H9 (cell line): ENCODE results near the gene KCNN3. TPM values are rescaled to one million over a fixed set of nuclear protein-coding genes. Genes with fewer than 3 reads are reported as not detected.

Experiments used
- DNase-seq: peaks from one replicate; pipeline ENCODE4 v3.0.0-alpha.2; 2017
- H2AFZ ChIP-seq: one replicate; pipeline ENCODE4 v1.6.1; 2013; ENCODE audit warnings: mild to moderate bottlenecking, low read length, control low read depth, moderate library complexity
- H2AK5ac ChIP-seq: 2 replicates; pipeline ENCODE4 v1.6.1; 2013; ENCODE audit warnings: low read length, control low read depth, mixed read lengths; ENCODE audit not compliant: insufficient read length
- H2BK120ac ChIP-seq: one replicate; pipeline ENCODE4 v1.6.1; 2013; ENCODE audit warnings: low read depth, mild to moderate bottlenecking, low read length, control low read depth, inconsistent platforms; ENCODE audit not compliant: poor library complexity, severe bottlenecking
- H2BK12ac ChIP-seq: 2 replicates; pipeline ENCODE4 v1.6.1; 2013; ENCODE audit warnings: low read length, control low read depth, mixed read lengths, low read depth; ENCODE audit not compliant: insufficient read length
- H2BK15ac ChIP-seq: 2 replicates; pipeline ENCODE4 v1.6.1; 2013; ENCODE audit warnings: low read depth, low read length, control low read depth
- H2BK20ac ChIP-seq: one replicate; pipeline ENCODE4 v1.6.1; 2013; ENCODE audit warnings: low read depth, mild to moderate bottlenecking, low read length, control low read depth, inconsistent platforms; ENCODE audit not compliant: poor library complexity, severe bottlenecking
- H2BK5ac ChIP-seq: 2 replicates; pipeline ENCODE4 v1.6.1; 2013; ENCODE audit warnings: low read length, control low read depth, mixed read lengths; ENCODE audit not compliant: insufficient read length
- H3K14ac ChIP-seq: 2 replicates; pipeline ENCODE4 v1.6.1; 2013; ENCODE audit warnings: low read length, control low read depth; ENCODE audit not compliant: insufficient read depth
- H3K18ac ChIP-seq: 2 replicates; pipeline ENCODE4 v1.6.1; 2013; ENCODE audit warnings: low read depth, mild to moderate bottlenecking, mixed read lengths, low read length, control low read depth; ENCODE audit not compliant: insufficient read length
- H3K23ac ChIP-seq: 2 replicates; pipeline ENCODE4 v1.6.1; 2013; ENCODE audit warnings: low read length, control low read depth, mixed read lengths, low read depth; ENCODE audit not compliant: insufficient read length
- H3K23me2 ChIP-seq: 2 replicates; pipeline ENCODE4 v1.6.1; 2013; ENCODE audit warnings: low read depth, mild to moderate bottlenecking, mixed read lengths, low read length, control low read depth; ENCODE audit not compliant: insufficient read length, poor library complexity, severe bottlenecking
- H3K27ac ChIP-seq: 2 replicates; pipeline ENCODE4 v1.5.1; 2013; ENCODE audit warnings: low read length, control low read depth, mixed read lengths, low read depth; ENCODE audit not compliant: insufficient read length
- H3K27me3 ChIP-seq: 2 replicates; pipeline ENCODE4 v1.6.1; 2013; ENCODE audit warnings: low read length, control low read depth, inconsistent platforms; ENCODE audit not compliant: insufficient read depth
- H3K4ac ChIP-seq: 2 replicates; pipeline ENCODE4 v1.6.1; 2013; ENCODE audit warnings: low read depth, mild to moderate bottlenecking, control low read depth, inconsistent platforms, low read length, moderate library complexity
- H3K4me1 ChIP-seq: 2 replicates; pipeline ENCODE4 v1.6.1; 2013; ENCODE audit warnings: low read length, control low read depth, inconsistent platforms; ENCODE audit not compliant: insufficient read depth
- H3K4me2 ChIP-seq: 2 replicates; pipeline ENCODE4 v1.6.1; 2013; ENCODE audit warnings: low read length, control low read depth, mixed read lengths; ENCODE audit not compliant: insufficient read length, insufficient read depth
- H3K56ac ChIP-seq: 2 replicates; pipeline ENCODE4 v1.6.1; 2013; ENCODE audit warnings: low read depth, mild to moderate bottlenecking, mixed read lengths, low read length, control low read depth; ENCODE audit not compliant: insufficient read length
- H3K79me1 ChIP-seq: 2 replicates; pipeline ENCODE4 v1.6.1; 2013; ENCODE audit warnings: low read depth, mild to moderate bottlenecking, moderate library complexity, low read length, control low read depth, inconsistent platforms; ENCODE audit not compliant: insufficient read depth, poor library complexity, severe bottlenecking
- H3K79me2 ChIP-seq: 2 replicates; pipeline ENCODE4 v1.6.1; 2013; ENCODE audit warnings: low read length, control low read depth, inconsistent platforms; ENCODE audit not compliant: insufficient read depth
- H3K9ac ChIP-seq: 2 replicates; pipeline ENCODE4 v1.6.1; 2013; ENCODE audit warnings: low read length, control low read depth, mixed read lengths; ENCODE audit not compliant: insufficient read length; ENCODE audit errors: extremely low read depth
- H3K9me3 ChIP-seq: one replicate; pipeline ENCODE4 v1.6.1; 2013; ENCODE audit warnings: low read depth, low read length, inconsistent platforms; ENCODE audit not compliant: control insufficient read depth
- H3T11ph ChIP-seq: one replicate; pipeline ENCODE4 v1.6.1; 2013; ENCODE audit warnings: mild to moderate bottlenecking, low read length, control low read depth, inconsistent platforms
- H4K20me1 ChIP-seq: one replicate; pipeline ENCODE4 v1.6.1; 2013; ENCODE audit not compliant: control insufficient read depth, insufficient read length, insufficient read depth
- H4K5ac ChIP-seq: 2 replicates; pipeline ENCODE4 v1.6.1; 2013; ENCODE audit warnings: low read depth, mild to moderate bottlenecking, mixed read lengths, low read length, control low read depth; ENCODE audit not compliant: insufficient read length
- H4K8ac ChIP-seq: replicated peaks from 2 replicates; pipeline ENCODE4 v1.6.1; 2013; ENCODE audit warnings: low read length, control low read depth, mixed read lengths, low read depth; ENCODE audit not compliant: insufficient read length
- H4K91ac ChIP-seq: 2 replicates; pipeline ENCODE4 v1.6.1; 2013; ENCODE audit warnings: low read depth, mild to moderate bottlenecking, moderate library complexity, mixed read lengths, low read length, control low read depth; ENCODE audit not compliant: insufficient read length
- H3K27ac Mint-ChIP-seq, 3 experiments: 2 replicates in 2 of 3; 3 replicates in 1 of 3; pipeline ENCODE4 v1.8.0; 2020 to 2021; ENCODE audit warnings: mixed read lengths in 3 of 3, mild to moderate bottlenecking in 1 of 3, moderate library complexity in 1 of 3
- H3K27me3 Mint-ChIP-seq: 2 replicates; pipeline ENCODE4 v1.8.0; 2021; ENCODE audit warnings: low read depth, mild to moderate bottlenecking, moderate library complexity, mixed read lengths
- H3K36me3 Mint-ChIP-seq, 3 experiments: 2 replicates in 2 of 3; 3 replicates in 1 of 3; pipeline ENCODE4 v1.8.0; 2020 to 2021; ENCODE audit warnings: low read depth in 3 of 3, mixed read lengths in 3 of 3; ENCODE audit not compliant: insufficient read depth in 1 of 3
- H3K4me1 Mint-ChIP-seq, 2 experiments: 2 replicates each; pipeline ENCODE4 v1.8.0; 2020; ENCODE audit warnings: mixed read lengths in 2 of 2
- H3K4me3 Mint-ChIP-seq, 2 experiments: 2 replicates in 1 of 2; 3 replicates in 1 of 2; pipeline ENCODE4 v1.8.0; 2020 to 2021; ENCODE audit warnings: mild to moderate bottlenecking in 2 of 2, mixed read lengths in 2 of 2, moderate library complexity in 1 of 2
- H3K9me3 Mint-ChIP-seq, 2 experiments: 2 replicates in 1 of 2; 3 replicates in 1 of 2; pipeline ENCODE4 v1.8.0; 2020; ENCODE audit warnings: mild to moderate bottlenecking in 2 of 2, mixed read lengths in 2 of 2, moderate library complexity in 1 of 2
- WGBS: extraction: QIAGEN DNeasy Blood & Tissue Kit; methylation state at CpG from one replicate; pipeline ENCODE4 v1.1.7; 2013; ENCODE audit warnings: missing lambda C conversion rate, low lambda C conversion rate, mixed read lengths; ENCODE audit not compliant: insufficient read length; ENCODE audit errors: extremely low coverage; 5-methylcytosine and 5-hydroxymethylcytosine counted together
- total RNA-seq: library from RNA; stranded (reverse); gene quantifications from 2 replicates; pipeline ENCODE4 v1.2.1, GENCODE V29; 2021
- TF ChIP-seq, protein P1 (sequence below): fragments of 200-600 bp; sonication (generic); conservative IDR thresholded peaks from 3 replicates; pipeline ENCODE4 v1.8.0; 2021; ENCODE audit warnings: antibody characterized with exemption, mild to moderate bottlenecking

KCNN3 gene
- total RNA-seq, 1 experiment from 2014 or later = 0.83 TPM

DNA sequence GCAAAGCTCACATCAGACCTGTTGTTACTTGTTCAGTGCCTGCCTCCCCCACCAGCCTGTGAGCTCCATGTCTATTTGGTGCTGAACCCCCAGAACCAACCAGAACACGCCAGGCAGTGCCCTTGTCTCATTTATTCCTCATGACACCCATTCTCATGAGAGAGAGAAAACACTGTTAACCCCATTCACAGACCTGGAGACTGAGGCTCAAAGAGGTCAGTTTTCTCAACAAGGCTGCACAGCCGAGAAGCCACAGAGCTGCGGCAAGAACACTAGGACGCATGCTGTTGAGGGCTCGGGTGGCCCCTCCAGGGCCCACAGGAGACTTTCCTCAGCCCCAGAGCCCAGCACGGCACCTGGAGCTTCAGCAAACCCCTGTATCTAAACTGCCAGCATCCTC is 13.1 kb downstream of the KCNN3 start:
- no peaks in the 10 kb centered on the region for H3K23me2 ChIP-seq
- H3K4me3 Mint-ChIP-seq = no peak overlapping the region
- H3T11ph ChIP-seq = no peak overlapping the region
- no peak overlapping the region for H3K23ac ChIP-seq
- no peak overlapping the region for H3K14ac ChIP-seq
- H2BK5ac ChIP-seq = no peak overlapping the region
- H3K18ac ChIP-seq = no peak overlapping the region
- TF ChIP-seq, protein P1, sequence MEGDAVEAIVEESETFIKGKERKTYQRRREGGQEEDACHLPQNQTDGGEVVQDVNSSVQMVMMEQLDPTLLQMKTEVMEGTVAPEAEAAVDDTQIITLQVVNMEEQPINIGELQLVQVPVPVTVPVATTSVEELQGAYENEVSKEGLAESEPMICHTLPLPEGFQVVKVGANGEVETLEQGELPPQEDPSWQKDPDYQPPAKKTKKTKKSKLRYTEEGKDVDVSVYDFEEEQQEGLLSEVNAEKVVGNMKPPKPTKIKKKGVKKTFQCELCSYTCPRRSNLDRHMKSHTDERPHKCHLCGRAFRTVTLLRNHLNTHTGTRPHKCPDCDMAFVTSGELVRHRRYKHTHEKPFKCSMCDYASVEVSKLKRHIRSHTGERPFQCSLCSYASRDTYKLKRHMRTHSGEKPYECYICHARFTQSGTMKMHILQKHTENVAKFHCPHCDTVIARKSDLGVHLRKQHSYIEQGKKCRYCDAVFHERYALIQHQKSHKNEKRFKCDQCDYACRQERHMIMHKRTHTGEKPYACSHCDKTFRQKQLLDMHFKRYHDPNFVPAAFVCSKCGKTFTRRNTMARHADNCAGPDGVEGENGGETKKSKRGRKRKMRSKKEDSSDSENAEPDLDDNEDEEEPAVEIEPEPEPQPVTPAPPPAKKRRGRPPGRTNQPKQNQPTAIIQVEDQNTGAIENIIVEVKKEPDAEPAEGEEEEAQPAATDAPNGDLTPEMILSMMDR = no peak
- H3K4me1 ChIP-seq = no peaks in the 10 kb centered on the region
- no peaks in the 10 kb centered on the region for H3K9me3 ChIP-seq
- peaks cover 15 to 16% of the 10 kb centered on the region in 2 experiments for H3K4me1 Mint-ChIP-seq
- no peaks in the 10 kb centered on the region for H3K27me3 Mint-ChIP-seq
- no peaks in the 10 kb centered on the region for H3K9me3 Mint-ChIP-seq
- DNase-seq = no peak
- no peak overlapping the region for H4K91ac ChIP-seq
- H3K4me2 ChIP-seq = no peak overlapping the region
- H2BK20ac ChIP-seq = no peak overlapping the region
- no peak overlapping the region for H3K27ac ChIP-seq
- H4K8ac ChIP-seq = no peak overlapping the region
- no peaks in the 10 kb centered on the region; the same call in 1 of the 2 replicates for H3K79me2 ChIP-seq
- H2BK12ac ChIP-seq = no peak overlapping the region
- H2AK5ac ChIP-seq = no peak overlapping the region
- H3K4ac ChIP-seq = no peak overlapping the region
- H4K20me1 ChIP-seq = no peaks in the 10 kb centered on the region
- no peak overlapping the region for H2BK120ac ChIP-seq
- H2AFZ ChIP-seq = no peak overlapping the region
- H3K27me3 ChIP-seq = no peaks in the 10 kb centered on the region
- H4K5ac ChIP-seq = no peak overlapping the region
- no peak overlapping the region for H2BK15ac ChIP-seq
- no peak overlapping the region for H3K56ac ChIP-seq
- no peak overlapping the region for H3K27ac Mint-ChIP-seq
- no peaks in the 10 kb centered on the region for H3K79me1 ChIP-seq
- H3K36me3 Mint-ChIP-seq = no peaks in the 10 kb centered on the region
- H3K9ac ChIP-seq = no peak overlapping the region
- WGBS = no CpG with 5 or more reads among the region's 6 CpGs
